Retinal pigment epithelial cell (primary cell): ENCODE data around the gene COG6.

Experiments used
- DNase-seq: peaks from one replicate; pipeline ENCODE4 v3.0.0-alpha.2; 2010; ENCODE audit warnings: low read depth
- H3K4me3 ChIP-seq: 2 replicates; pipeline ENCODE4 v1.5.1; 2011; ENCODE audit warnings: mild to moderate bottlenecking, low read length, control low read depth, moderate library complexity
- CTCF ChIP-seq: conservative IDR thresholded peaks from 2 replicates; pipeline ENCODE4 v1.5.1; 2011; ENCODE audit warnings: low read depth, low read length, control low read depth, inconsistent platforms

COG6 gene

GRCh38 chr13:39786091-39786490 is 130.6 kb downstream of the COG6 start:
- DNase-seq = no peak
- no peak overlapping the region for H3K4me3 ChIP-seq
- TF ChIP-seq CTCF = no peak

GRCh38 chr13:39787086-39787487 is 131.6 kb downstream of the COG6 start:
- H3K4me3 ChIP-seq = no peak overlapping the region
- DNase-seq = no peak
- TF ChIP-seq CTCF = no peak

GRCh38 chr13:39788102-39788501 is 132.6 kb downstream of the COG6 start:
- TF ChIP-seq CTCF = no peak
- no peak for DNase-seq

GRCh38 chr13:39789451-39789850 is 134.0 kb downstream of the COG6 start:
- TF ChIP-seq CTCF = no peak
- DNase-seq = no peak

More at GRCh38 chr13:39788102-39788501, 132.6 kb downstream of the COG6 start:
- H3K4me3 ChIP-seq = no peak overlapping the region

More at GRCh38 chr13:39789451-39789850, 134.0 kb downstream of the COG6 start:
- no peak overlapping the region for H3K4me3 ChIP-seq
